Measurements from ENCODE around the gene CABP4.

Gene CABP4

GRCh38 chr11:67436459-67437081 lies 18.6 kb upstream of the CABP4 start:
- DNase-seq, result no peak

GRCh38 chr11:67437082-67437808 lies 17.9 kb upstream of the CABP4 start, which contains the start of gene PTPRCAP:
Gene PTPRCAP, minus strand, starts transcription at chr11:67437682. Its CDS starts 63 bp downstream, at chr11:67437619.
- DNase-seq, result peak; percentile 80

DNA sequence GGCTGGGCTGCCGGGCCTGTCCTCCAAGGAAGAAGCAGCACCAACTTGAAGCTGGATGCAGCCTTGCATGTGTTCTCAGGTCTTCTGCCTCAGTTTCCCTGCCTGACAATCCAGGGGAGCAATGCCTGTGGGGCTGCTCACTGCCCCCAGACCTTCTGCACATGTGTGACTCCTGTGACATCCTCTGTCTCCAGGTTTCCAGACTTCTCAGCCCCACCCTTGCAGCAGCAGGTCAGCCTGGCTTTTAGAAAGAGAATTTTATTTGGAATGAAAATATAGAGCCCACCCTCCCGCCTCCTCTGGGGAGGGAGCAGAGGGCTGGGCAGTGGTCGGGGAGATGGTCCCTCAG lies 17.4 kb upstream of the CABP4 start:
- no peak for DNase-seq

GRCh38 chr11:67438158-67438902 lies 16.8 kb upstream of the CABP4 start:
- peak; percentile 75 for DNase-seq

DNA sequence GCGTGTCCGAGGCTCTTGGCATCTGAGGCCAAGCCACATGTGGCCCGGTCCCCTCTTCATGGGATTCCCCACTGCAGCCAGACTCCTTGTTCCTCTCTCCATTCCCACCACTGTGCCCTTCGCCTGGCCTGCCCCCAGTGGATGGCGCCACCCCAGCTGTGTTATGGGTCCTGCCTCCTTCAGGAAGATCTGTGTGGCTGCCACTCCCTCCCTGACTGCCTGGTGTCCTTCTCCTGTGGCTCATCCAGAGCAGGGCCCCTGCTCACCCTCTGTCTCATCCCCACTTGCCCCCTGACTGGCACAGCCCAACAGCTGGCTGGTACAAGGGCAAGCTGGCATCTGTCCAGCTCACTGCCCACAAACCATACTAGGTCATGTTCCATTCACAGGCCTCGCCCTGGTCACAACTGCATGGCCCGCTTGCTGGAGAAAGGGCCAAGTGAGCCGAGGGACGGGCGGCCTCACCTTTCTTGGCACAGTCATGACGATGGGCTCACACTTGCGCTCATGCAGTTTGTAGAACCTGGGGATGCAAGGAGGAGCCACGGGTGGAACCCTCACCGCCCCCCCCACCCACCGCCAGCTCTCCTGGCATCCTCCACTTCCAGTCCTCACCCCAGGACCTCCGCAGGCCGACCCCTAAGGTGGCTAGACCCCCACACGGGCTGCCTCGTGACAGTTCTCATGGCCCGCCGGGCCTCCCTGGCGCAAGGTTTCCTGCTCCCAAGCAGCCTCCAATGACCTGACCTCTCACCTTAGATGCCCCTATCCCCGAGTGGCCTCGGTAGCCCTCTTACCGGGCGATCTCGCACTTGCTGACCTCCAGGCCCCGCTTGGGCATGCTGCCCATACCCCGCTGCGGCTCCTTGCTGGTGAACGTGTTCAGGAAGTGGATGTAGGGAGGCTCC lies 15.6 kb upstream of the CABP4 start:
- no peak for DNase-seq

DNA sequence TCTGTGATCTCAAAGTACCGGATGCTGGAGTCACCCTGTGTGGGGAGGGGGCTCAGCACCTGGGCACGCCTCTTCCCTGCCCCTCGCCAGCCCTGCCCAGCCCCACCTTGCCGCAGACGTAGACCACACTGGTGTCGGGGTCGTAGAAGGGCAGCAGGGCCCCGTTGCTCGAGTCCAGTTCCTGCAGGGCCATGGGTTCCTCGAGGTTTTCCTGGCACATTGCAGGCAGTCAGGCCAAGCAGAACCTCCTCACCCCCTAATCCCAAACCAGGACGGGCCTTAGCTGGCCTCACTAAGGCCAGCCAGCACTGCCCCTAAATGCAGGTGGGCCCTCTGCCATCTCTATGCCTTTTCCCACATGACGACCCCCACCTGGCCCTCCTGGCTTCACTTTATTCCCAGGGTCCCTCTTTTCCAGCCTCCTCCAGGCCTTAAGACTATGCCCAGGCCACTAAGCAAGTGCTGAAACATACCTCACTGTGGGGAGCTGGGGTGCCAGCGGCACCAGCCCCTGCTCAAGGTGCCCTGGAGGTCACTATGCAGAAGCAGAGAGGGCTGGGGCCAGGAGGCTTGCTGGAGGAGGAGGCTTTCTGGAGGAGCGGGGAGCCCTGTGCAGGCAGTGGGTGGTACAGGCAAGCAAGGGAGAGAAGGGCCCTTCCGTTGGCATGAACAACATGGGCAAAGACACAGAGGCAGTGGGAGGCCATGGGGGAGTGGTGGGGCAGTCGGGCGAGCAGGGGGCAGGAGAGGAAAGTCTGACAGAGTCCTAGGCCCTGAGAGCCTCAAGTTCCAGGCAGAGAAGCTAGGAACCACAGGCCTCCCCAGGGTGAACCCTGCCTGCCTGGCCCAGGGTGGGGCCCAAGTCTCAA lies 14.7 kb upstream of the CABP4 start:
- no peak for DNase-seq

DNA sequence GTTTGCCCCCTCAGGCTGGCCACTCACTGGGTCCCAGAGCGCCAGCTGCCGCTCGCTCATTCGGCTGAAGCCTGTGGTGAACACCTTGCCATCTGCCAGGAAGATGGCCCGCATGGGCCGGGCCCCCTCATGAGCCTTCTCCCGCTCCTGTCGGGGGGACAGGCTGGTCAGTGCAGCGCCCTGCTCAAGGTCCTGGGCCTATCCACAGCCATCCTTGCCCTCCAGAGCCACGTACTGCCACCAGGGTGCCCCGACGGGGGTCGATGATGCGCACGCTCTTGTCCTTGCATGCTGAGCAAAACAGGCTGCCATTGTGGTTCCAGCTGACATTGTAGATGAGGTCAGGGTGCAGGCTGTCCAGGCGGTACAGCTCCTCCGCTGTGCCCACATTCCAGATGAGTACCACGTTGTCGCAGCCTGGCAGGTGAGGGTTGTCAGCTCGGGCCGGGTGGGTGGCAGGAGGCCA lies 14.0 kb upstream of the CABP4 start:
- no peak for DNase-seq

GRCh38 chr11:67441731-67442351 lies 13.3 kb upstream of the CABP4 start:
- DNase-seq, result no peak

DNA sequence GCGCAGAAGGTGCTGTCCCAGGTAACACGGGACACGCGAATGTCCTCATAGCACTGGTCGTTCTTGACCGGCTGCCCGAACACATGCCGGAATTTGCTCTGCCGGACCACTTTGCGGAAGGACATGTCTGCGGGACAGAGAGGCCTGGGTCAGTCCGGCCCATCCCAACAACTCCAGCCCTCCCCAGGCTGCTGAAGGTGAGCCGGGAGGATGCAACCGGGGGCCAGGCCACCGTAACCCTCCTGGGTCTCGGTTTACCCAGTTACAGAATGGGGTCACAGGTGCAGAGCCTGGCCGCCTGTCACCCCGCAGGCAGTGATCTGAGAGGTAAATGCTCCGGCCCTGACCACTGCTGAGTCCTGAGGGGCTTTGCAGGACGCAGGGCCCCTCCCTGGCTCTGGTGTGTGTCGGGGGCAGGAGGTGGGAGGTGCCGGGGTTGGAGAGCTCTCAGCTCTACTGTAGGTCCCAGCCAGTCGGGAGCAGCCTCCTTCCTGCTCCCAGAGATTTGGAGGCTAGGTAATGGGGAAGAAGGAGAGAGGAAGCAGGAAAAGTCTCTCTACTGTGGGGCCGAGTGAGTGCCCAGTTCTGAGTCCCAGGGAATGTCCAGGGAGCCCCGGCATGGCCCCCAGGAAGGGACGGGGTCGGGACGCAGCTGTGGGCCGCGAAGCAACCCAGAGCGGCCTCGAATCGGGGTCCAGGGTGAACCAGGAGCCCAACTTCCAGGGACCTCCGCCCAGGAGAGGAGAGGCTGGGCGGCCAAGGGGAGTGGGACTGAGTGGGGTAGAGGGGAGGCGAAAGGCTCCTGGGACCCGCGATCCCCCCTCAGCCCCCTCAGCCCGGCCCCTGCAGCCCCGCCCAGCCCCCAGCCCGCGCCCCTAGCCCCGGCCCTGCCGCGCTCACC lies 12.4 kb upstream of the CABP4 start:
- no peak for DNase-seq

DNA sequence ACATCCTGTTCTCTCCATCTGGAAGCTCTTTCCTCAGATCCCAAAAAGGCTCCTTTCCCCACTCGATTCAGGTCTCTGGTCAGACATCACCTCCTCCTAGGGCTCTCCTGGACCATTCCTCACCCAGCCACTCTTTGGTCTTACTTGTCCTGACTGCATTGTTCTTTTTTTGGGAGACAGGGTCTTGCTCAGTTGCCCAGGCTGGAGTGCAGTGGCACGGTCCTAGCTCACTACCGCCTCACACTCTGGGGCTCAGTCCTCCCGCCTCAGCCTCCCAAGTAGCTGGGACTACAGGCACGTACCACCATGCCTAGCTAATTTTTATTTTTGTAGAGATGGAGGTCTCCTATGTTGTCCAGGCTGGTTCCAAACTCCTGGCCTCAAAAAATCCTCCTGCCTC lies 9.6 kb upstream of the CABP4 start:
- DNase-seq, result no peak

DNA sequence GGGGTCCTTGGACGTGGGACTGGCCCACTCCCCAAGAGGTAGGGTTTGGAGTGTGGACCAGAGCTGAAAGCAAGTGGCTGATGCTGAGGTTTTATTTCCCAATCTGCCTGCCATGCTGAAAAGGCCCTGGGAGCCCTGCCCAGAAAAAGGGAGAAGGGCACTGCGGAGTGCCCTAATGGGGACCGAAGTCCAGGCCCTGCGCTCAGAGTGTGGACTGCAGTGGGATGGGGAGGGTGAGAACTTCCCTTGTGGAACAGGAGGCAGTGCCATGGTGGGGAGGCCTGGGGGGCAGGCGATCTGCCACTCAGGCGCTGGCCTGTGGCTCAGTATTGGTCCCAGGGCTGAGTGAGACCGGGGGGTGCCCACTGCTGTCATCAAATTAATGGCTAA lies 6.9 kb upstream of the CABP4 start:
- no peak for DNase-seq

GRCh38 chr11:67449116-67449844 lies 5.9 kb upstream of the CABP4 start:
- no peak for DNase-seq

- DNase-seq, result no peak
These were observed 4.1 kb upstream of the CABP4 start for GRCh38 chr11:67450796-67451657.

DNA sequence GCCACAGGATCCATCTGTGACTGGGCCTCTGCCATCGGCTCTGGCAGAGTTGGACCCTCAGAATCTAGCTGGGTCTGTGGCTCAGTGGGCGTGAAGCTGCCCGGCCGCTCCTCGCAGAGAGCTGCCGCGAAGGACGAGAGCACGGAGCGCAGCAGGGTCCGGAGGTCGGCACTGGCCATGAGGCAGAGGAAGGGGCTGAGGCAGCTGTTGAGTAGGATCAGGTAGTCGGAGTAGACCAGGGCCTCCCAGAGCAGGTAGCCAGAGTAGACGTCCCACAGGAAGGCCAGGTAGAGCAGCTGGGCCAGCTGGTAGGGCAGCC lies 3.5 kb upstream of the CABP4 start:
- no peak for DNase-seq

- DNase-seq, result no peak
These were observed 2.8 kb upstream of the CABP4 start, which contains the start of gene GPR152 for GRCh38 chr11:67452141-67452952. Gene GPR152, minus strand, starts transcription at chr11:67452729. Its CDS starts 5 bp downstream, at chr11:67452724.

DNA sequence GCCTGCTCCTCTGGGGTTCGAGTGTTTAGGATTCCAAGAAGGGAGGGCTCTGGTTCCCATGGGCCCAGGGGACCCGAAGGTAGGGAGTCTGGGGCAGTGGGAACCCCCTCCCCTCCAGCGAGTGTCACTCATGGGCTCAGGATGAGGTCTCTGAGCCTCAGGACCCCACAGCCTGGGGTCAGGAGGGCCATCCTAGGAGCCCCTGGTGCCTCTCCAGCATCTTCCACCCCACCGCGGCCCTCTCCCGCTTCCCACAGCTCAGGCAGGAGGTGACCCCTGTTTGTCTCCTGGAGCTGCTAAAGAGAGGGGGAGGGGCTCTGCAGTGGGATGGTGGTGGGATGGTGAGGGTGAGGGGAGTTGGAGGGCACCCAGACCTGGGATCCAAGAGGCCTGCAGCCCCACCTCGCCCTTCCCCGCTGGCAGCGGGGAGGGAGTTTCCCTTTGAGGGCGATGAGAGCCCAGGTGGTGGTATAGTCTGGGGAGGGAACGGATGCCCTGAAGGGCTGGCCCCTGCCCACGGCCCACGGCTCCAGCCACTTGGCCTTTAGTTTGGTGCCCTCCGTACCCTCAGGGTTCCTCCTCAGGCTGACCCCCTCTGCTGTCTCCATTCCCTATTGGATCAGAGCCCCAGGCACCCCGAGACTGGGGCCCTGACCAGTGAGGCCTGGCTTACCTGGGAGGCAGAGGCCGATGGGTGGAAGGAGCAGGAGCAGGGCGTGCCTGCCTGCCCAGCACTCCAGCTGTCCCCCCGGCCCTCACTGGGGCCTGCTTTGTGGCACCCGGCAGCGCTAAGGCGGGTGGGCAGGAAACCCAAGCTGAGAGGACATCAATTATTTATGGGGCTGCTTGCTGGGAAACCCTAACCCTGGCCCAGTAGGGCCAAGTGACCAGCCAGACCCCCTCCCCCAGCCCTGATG lies 1.1 kb upstream of the CABP4 start:
- DNase-seq, result no peak
